HS-5 (cell line): ENCODE results near the gene RIMS4.
"Not testable (repeated sequence)": the region's sequence is repeated elsewhere in the genome, so short reads cannot be mapped to it uniquely, and the experiment has no call there.

ENCODE experiments used
- DNase-seq: peaks from one replicate; pipeline ENCODE4 v3.0.0-alpha.2; 2012; ENCODE audit warnings: low read depth

Gene RIMS4

DNA sequence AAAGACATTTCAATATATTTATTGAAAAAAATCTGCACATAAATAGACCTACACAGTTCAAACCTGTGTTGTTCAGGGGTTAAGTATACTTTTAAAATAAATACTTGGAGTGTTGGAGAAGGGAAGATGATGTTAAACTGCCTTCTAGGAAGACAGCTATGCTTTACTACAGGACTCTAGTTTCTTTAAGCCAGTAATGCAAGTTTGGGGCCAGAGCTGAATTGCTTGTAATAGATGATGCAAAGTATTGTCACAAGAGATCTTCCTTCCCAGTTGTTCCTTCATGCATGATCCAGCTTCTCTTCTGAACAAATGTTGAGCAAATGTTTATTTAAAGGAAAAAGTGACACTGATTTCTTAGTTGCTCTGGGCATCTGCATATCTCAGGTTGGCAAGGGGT, 20.2 kb upstream of the RIMS4 start:
- DNase-seq = no peak

DNA sequence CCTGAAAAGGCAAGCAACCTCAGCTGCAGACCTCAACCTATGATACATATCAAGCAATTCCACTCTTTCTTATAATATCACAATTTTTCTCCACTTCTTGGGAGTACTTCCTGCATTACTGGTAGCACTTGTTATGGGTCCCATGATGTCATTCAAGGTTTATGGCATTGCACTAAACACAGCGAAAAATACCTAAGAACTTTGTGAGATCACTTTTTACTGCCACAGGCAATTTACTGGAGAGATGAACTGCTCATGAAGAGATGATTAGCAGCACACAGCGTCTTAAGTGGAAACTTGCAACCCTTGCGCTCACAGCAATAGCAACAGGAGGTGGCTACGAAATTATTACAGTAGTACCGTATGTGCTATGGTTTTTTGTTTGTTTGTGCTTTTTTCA, 19.3 kb upstream of the RIMS4 start:
- no peak for DNase-seq

DNA sequence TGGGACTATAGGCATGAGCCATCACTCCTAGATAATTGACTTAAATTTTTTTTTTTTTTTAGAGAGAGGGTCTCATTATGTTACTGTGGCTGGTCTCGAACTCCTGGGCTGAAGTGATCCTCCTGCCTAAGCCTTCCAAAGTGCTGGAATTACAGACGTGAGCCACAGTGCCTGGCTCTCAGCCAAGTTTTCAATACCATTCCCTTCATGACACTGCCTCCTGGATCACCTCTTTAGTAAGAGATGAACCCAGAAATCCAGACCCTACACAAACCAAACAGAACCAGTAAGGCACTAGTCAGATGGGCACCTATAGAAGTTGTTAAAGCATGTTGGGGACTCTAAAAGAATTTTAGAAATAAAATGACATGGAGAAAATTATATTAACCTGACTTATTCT, 18.3 kb upstream of the RIMS4 start:
- DNase-seq = no peak

DNA sequence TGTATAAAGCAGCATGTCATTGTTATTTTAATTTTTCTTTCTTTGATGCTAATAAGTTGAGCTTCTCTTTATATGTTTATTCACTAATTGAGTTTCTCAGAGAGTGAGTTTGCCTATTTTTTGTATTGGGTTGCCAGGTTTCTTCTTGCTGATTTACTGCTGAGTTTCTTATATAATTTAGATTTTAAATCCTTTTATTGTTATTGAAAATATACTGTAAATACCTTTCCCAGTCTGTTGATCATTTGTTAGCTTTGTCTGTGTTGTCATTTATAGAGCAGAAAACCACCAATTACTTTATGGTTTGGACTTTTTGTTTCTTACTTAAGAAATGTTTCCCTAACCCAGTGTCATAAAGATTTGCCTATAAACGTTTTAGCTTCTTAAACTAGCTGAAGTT, 17.1 kb upstream of the RIMS4 start:
- DNase-seq = no peak

DNA sequence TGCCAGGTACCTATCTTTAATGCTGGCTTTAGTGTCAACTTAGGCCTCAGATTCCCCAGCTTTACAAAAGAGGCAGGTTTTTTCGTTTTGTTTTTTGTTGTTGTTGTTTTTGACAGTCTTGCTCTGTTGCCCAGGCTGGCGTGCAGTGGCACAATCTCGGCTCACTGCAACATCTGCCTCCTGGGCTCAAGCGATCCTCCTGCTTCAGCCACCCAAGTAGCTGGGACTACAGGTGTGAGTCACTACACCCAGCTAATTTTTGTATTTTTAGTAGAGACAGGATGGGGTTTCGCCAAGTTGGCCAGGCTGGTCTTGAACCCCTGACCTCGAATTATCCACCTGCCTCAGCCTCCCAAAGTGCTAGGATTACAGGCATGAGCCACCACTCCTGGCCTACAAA, 11.2 kb upstream of the RIMS4 start:
- not testable (repeated sequence) for DNase-seq

DNA sequence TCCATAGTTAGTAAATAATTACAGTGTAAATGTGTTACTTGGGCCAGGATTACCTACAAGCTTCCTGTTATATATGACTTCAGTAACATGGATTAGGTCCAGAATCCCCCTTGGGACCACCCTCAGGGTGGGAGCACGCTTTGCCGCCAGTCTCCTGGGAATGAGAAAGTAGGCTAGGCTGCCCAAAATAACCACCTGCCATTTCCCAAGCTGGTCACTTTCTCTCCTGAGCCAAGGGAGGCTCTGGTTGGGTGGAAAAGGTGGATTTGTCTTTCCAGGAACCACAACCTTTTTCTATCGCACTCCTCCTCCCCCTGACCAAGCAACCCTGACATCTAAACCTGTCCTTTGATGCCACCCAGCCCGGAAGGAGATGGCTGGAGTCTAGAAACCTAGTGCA, 9.6 kb upstream of the RIMS4 start:
- DNase-seq = no peak

DNA sequence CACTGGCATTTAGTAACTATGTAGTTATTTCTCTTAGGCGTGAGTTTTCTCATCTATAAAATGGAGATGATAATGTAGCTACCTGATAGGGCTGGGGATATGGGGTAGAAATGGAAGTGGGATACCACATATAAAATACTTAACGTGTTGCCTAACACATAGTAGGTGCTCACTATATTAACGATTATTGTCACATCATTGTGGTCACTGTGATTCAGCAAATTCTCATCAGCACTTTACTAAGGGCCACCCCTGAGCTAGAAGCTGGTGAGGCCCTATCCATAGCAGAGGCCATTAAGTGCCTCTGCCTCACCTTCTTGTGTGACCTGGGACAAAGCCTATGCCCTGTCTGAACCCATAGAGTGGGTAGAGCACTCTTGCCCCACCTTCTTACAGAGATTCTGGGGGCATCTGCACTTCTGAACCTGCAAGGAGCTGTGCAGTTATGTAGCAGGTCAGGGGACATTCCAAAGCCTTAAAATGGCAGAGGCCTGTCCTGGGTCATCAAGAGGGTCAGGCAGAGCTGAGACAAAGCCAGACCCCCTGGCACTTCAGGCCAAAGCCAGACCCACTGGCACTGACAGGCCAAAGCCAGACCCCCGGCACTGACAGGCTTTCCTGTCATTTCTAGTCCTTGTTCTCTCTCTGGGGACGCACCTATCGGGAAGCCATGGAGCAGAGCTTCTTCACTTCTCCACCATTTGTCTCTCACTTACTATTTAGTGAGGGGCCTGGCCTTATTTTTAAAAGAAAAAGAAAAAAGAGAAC, 7.0 kb upstream of the RIMS4 start:
- no peak for DNase-seq

DNA sequence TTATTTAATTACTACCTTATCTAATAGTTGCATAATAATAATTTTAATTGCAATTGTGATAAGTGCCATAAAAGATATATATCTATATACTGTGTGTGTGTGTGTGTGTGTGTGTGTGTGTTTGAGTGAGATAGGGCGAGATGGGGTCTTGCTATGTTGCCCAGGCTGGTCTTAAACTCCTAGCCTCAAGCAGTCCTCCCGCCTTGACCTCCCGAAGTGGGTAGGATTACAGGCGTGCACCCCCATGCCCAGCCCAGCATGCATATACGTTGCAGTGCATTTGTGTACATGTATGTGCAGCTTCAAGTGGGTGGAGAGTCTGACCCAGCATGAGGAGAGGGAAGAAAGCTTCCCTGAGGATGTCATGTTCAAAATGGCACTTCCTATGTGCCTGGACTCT, 4.6 kb upstream of the RIMS4 start:
- DNase-seq = no peak

DNA sequence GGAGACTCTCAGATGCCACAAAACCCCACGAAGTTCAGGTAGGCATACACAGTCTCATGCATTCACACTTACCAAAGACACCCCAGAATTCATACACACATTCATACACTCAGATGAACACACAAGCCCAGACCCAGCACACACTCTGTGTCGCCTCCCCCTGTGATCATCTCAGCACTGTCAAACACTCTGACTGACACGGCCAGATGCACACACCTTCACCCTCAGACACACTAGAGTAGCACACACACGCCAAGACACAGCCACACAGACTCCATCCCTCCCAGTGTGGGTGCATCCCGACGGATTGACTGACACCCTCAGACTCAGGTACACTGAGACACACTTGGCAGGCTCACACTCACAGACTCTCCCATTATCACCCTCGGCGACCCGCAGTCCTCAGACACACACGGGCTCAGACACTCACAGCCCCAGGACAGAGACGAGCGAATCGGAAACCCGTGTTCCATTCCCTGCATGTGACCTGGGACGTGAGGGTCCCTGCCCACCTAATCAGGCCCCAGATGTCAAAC, 872 bp upstream of the RIMS4 start:
- DNase-seq = no peak

DNA sequence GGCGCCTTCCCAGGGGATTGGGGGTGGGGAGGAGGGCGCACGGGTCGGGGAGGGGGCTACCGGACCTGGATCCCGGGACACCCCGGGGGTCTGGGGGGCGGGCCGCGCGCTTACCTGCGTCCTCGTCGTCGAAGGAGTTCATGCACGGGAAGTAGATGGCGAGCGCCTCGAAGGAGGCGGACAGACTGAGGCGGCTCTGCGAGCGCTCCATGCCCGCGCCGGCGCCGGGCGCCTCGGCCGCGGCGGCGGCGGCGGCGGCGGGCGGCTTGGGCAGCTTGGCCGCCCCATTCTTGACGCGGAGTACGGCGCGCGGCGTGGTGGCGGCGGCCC, 320 bp downstream of the RIMS4 start:
- no peak for DNase-seq

DNA sequence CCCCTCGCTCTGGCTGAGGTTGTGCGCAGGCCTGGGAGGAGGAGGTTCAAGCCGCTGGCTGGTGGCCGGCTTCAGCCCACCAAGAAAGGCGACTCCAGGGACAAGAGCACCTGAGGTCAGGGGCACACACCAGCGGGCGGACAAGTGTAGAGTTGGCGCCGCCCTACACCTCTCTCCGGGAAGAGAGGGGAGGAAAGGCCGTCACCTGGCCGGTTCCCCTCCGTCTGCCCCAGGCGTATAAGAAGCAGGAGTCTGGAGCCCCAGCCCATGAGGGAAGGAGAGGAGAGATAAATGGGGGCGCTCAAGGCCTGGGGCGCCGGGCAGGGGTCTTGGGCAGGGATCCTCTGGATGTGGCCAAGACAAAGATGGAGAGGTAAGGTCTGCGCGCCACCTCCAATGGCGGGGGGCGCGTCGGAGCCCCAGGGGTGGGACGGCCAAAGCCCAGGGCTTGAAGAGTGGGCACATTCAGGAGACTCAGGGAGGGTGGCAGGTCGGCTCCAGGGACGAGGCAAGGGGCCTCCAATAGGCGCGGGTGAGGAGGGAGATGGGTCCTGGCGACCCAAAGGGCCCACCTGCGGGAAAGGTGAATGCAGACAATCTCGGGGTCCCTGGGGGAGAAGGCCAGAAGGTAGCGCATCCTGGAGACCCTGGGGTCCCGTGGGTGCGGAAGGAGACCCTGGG, 826 bp downstream of the RIMS4 start:
- no peak for DNase-seq

DNA sequence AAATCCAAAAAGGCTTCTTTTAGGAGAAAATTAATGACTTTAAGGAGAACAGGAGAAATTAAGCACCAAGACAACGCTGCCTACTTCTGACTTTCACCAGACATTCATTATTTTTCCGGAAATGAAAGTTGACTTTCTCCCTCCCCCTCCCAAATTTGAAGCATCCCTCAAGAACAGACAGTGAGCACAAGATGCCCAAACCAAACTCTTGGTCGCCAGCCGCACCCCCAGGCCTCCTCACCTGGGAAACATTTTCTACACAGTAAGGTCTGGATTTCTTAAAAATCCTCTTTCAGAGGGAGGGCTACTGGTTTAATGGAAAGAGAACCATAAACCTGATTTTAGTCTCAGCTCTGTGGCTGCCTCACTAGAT, 2.7 kb downstream of the RIMS4 start:
- no peak for DNase-seq

DNA sequence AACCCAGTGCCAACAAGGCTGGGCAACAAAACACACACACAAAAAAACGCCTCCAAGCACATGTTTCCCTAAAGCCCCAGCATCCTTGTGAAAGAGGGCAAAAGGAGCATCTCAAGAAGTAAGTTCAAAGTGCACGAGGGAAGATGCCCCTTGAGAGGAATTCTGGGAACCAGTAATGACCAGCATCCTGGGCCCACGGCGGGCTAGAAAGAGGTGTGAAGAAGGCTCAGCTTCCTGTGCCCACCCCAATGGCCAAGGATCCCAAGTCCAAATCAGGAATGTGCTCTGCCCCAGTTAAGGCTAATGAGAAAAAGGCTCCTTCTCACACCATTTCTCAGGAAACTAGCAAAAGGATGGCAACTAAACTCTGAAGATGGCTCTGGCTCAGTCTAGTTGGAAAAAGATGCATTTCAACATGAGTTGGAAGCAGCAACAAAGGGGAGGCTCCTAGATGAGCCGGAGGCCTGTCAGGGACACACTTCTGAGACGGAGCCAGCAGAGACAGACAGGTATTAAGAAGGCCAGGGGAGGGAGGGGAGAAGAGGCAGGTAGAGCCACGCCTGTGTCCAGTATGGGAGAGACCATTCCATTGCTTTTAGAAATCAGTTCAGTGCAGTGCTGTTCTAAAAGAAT, 3.2 kb downstream of the RIMS4 start:
- no peak for DNase-seq

DNA sequence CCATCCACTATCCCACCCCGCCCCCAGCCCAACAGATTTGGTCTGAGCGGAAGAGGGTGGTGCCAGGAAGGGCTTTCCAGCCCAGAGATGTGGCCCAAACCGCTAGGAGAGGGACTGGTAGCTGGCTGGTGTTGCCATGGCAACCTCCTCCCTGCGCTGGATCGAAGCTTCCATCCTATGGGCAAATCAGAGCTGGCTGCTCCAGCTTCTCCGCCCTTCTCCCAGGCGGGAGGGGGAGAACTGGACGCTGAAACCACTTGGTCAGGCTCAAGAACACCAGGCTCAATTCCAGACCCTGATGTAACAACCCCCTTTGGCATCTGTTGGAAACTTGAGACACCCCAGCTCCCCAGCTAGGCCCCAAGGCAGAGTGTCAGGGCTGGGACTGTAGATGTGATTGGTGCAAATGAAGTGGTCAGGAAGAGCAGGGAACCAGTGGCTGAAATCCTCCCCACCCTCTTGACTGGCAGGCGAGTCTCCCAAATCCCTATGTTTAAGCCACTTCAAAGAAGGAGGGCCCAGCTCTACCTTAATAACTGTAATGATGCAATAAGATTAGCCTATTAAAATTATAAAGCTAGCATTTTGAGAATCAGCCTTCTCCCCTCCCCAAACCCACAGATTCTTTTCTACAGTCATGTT, 4.2 kb downstream of the RIMS4 start:
- no peak for DNase-seq

DNA sequence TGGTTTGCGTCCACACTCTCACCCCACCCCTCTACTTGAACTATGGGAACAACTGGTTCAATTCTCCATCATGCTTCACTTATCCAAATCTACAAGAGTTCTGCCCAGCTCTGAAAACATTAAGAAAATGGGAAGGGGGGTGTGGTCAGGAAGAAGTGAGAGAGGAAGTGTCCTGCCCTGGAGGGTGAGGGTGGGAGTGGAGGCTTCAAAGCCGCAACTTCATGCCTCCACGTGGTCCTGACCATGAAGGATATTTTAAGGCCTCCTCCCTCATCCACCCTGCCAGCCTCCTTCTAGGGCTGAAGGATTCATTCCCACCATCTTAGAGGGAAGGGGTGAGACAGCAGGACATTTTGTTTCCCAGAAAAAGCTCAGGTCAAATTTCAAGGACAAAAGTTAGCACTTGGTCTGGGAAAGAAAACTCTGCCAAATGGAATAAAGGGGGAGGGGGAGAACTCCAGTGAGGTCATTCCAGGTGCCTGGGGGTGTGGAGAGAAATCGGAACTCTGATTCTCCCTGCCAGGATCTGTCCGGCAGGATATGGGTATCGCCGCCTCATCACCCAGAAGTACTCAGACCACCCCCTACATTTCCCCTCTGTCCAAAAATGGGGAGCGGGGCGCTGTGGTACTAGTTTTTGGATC, 4.9 kb downstream of the RIMS4 start:
- no peak for DNase-seq

DNA sequence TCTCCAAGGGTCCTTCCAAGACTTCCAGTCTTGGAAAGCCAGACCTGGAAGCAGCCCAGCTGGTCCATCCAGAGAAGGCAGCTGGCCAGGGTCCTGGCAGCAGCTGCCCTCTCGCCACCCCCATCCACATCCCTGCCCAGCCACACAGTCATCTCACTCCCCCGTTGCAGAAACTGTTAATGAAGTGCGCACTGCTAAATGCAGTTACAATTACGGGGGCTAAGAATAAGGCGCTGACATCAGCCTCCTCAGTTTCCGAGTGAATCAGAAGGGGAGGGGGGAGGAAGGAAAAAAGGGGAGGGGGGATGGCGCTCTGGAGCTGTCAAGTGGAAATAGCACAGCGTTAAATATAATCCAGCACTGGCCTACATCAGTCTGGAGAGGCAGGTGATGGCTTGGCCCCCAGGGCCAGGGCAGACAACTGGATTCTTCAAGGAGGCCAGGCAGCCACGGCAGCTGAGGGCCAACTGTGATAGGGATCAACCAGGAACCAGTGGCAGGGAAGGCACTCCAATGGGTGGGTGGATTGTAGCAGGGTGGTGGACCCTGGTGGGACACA, 6.9 kb downstream of the RIMS4 start:
- DNase-seq = no peak

DNA sequence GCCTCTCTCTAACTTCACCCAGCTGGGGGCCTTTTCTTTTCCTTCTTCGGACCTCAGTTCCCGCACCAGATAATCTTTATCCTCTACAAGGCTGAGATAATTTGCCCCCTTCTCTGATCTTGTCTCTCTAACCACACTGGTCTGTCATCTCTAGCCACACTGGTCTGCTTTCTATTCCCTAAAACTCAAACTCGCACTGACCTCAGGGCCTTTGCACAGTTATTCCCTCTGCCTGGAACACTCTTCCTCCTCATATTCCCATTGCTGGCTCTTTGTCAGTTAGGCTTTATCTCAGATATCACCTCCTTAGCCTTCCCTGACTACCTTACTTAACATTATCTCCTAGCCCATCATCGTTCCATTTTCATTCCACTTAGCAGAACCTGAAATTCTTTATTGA, 7.6 kb downstream of the RIMS4 start:
- DNase-seq = no peak

DNA sequence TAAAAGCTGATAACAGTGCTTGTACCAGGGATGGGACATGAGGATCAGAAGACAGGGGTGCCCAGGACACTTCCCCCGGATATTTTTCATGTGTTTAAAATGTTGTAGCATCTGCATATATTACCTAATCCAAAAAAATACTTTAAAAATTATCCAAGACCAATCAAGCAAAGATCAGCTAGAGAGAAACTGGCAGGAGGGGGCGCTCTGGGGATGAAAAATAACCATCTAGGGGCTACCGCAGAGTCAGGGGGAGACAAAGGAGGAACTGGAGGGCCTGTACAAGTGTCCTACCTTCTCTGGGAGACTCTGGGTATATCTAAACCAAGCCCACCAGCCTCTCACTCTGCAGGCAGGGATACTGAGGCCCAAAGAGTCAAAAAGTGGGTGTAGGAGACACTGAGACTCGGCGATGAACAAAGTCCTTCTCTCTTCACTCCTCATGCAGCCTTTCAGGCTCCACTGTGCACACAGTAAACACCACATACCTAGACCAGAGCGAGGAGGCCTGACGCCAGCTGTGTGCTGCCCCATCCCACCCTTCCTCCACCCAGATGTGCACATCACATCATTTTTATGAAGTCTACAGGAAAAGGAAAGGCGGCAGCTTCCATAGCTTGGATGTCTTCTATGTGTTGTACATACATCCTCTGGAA, 9.8 kb downstream of the RIMS4 start:
- no peak for DNase-seq

DNA sequence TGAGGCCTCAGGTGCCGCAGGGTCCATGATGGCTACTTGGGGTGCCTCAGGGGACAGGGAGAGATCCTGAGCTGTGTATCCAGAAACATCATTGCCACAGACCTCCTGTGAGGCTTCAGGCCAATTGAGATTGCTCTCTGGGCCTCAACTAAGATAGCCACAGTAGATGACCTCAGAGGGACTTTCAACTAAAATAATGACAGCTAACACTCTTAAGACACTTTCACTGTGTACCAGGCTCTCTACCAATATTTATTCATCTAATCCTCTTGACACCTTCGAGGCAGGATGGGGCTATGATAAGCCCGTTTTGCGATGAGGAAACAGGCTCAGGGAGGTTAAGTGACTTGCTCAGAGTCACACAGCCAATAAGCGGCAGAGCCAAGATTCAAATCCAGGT, 10.7 kb downstream of the RIMS4 start:
- no peak for DNase-seq

DNA sequence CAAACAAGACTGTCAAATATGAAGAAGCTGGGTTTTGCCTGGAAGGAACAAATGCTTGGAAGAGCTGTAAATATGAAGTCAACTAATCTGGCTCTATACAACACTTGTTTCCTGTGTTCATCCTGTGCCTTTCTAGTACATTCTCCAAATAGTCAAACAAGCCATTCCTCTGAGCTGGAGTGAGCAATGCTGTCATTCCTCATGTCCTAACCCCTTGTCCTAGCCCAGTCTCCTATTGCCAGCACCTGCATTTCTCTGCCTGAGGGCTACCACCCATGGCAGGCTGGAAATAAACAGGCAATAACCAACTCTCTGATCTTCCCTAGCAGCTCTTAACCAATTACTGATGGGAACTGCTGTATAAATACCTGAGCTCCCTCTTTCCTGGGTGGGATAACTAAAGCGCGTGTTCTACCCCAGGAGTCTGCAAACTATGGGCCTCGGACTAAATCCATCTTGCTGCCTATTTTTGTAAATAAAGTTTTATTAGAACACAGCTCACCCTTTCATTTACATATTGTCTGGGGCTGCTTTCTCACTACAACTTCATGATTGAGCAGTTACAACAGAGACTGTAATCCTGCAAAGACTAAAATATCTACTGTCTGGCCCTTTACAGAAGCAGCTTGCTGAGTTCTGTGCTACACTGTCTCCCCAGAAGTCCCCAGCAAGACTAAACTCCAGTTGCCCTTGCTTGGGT, 13.4 kb downstream of the RIMS4 start:
- DNase-seq = no peak

DNA sequence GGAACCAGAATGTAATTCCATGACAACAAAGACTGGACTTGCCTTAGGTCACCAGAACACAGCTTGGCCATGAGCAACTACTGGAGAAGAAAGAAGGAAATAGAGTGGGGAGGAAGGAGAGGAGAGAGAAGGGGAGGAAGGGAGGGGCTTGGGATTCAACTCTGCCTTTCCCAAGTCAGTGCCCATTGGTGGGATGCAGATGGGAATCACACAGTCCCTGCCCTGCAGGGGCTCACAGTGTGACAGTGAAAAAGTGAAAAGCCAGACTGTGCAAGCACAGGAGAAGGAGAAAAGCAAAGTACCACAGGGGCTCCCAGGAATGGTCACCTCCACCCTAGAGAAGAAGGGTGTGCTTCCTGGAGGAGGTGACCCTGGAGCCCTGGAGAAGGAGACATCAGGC, 14.0 kb downstream of the RIMS4 start:
- no peak for DNase-seq
